Endometrial microvascular endothelial cells (primary cell): ENCODE data around the gene TMIE. TPM values are rescaled to one million over a fixed set of nuclear protein-coding genes. Genes with fewer than 3 reads are reported as not detected.

Experiments
- in situ Hi-C: cut with HindIII; loops from 2 replicates; pipeline ENCODE4 v1.10.0; 2017; ENCODE audit warnings: low sequenced_read_pairs, low pct_unique_long_range_greater_than_20kb; ENCODE audit errors: inconsistent ontology term
- total RNA-seq: library from RNA; depleted of rRNA; stranded (reverse); fragments of >200 nt; gene quantifications from one replicate; pipeline ENCODE4 v1.2.3, GENCODE V29; 2015; ENCODE audit errors: inconsistent ontology term

The TMIE gene
- not detected for total RNA-seq

GRCh38 chr3:46701181-46701939 lies at the start of gene TMIE:
Gene TMIE, plus strand, starts transcription at chr3:46701392. Its CDS starts 96 bp downstream, at chr3:46701488.
- in situ Hi-C loops: no loop called here

GRCh38 chr3:46655271-46655670 lies 45.9 kb upstream of the TMIE start:
- in situ Hi-C loops: no loop called here

- in situ Hi-C loops: no loop called here
These were observed 44.2 kb upstream of the TMIE start for GRCh38 chr3:46656778-46657556.

GRCh38 chr3:46659285-46659684 lies 41.9 kb upstream of the TMIE start:
- in situ Hi-C loops: no loop called here

- in situ Hi-C loops: no loop called here
These were observed 41.2 kb upstream of the TMIE start for GRCh38 chr3:46660003-46660402.

- in situ Hi-C loops: no loop called here
These were observed 40.4 kb upstream of the TMIE start for GRCh38 chr3:46660543-46661523.

- in situ Hi-C loops: no loop called here
These were observed 39.1 kb upstream of the TMIE start for GRCh38 chr3:46661776-46662766.

GRCh38 chr3:46662771-46663551 lies 38.2 kb upstream of the TMIE start:
- in situ Hi-C loops: no loop called here

GRCh38 chr3:46663591-46664135 lies 37.5 kb upstream of the TMIE start:
- in situ Hi-C loops: no loop called here

GRCh38 chr3:46664188-46664970 lies 36.8 kb upstream of the TMIE start:
- in situ Hi-C loops: no loop called here

GRCh38 chr3:46664971-46665762 lies 36.0 kb upstream of the TMIE start:
- in situ Hi-C loops: no loop called here

- in situ Hi-C loops: no loop called here
These were observed 35.3 kb upstream of the TMIE start for GRCh38 chr3:46665763-46666452.

- in situ Hi-C loops: no loop called here
These were observed 34.7 kb upstream of the TMIE start for GRCh38 chr3:46666453-46666845.

GRCh38 chr3:46667061-46667621 lies 34.1 kb upstream of the TMIE start:
- in situ Hi-C loops: no loop called here

- in situ Hi-C loops: no loop called here
These were observed 33.5 kb upstream of the TMIE start for GRCh38 chr3:46667657-46668056.
